ENCODE results near the gene ZNF286A. TPM values are rescaled to one million over a fixed set of nuclear protein-coding genes. Genes with fewer than 3 reads are reported as not detected.
"Not testable (repeated sequence)": the region's sequence is repeated elsewhere in the genome, so short reads cannot be mapped to it uniquely, and the experiment has no call there.

Gene ZNF286A
- polyA plus RNA-seq, 1 donor from 2014 or later: 98.1 TPM

DNA sequence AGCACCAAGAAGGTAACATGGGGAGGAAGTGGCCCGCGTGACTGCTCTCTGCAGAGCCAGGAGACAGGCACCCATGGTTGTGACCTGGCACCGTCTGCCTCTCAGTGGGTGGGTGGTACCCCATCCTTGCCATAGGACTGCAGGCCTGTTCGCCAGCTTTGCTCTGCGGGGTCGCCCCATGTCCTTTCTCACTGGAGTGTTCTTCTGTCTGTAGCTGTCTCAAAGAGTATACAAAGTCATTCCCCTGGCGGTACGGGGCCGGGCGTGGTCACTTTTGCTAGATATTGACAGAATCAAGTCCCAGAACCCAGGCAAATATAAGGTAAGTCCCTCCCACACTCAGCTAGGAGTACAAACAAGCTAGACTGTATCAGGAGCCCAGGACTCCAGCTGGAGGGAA, 38.5 kb downstream of the ZNF286A start:
- Histone ChIP-seq H2AFZ (ENCODE audit: low read depth, low read length) (no peak overlapping the region), H3K9me3 (ENCODE audit: low read length) (no peaks in the 10 kb centered on the region), H3K79me2 (replicated peaks; ENCODE audit: insufficient read depth, low read length) (no peaks in the 10 kb centered on the region), H3F3A (ENCODE audit: insufficient read depth, low read length, poor library complexity, severe bottlenecking) (no peaks in the 10 kb centered on the region), H3K9ac (ENCODE audit: low read length) (no peak overlapping the region), H3K27ac (ENCODE audit: low read length) (no peak overlapping the region), H3K9me2 (ENCODE audit: insufficient read depth, low read length) (no peaks in the 10 kb centered on the region), H3K36me3 (ENCODE audit: insufficient read depth, low read length) (no peaks in the 10 kb centered on the region), H4K20me1 (ENCODE audit: insufficient read depth) (no peaks in the 10 kb centered on the region), H3K4me2 (ENCODE audit: low read length) (no peak overlapping the region), H3K4me3 (ENCODE audit: low read length) (no peak overlapping the region), H3K27me3 (ENCODE audit: insufficient read depth, low read depth, low read length) (no peaks in the 10 kb centered on the region)
- TF ChIP-seq, protein P1, sequence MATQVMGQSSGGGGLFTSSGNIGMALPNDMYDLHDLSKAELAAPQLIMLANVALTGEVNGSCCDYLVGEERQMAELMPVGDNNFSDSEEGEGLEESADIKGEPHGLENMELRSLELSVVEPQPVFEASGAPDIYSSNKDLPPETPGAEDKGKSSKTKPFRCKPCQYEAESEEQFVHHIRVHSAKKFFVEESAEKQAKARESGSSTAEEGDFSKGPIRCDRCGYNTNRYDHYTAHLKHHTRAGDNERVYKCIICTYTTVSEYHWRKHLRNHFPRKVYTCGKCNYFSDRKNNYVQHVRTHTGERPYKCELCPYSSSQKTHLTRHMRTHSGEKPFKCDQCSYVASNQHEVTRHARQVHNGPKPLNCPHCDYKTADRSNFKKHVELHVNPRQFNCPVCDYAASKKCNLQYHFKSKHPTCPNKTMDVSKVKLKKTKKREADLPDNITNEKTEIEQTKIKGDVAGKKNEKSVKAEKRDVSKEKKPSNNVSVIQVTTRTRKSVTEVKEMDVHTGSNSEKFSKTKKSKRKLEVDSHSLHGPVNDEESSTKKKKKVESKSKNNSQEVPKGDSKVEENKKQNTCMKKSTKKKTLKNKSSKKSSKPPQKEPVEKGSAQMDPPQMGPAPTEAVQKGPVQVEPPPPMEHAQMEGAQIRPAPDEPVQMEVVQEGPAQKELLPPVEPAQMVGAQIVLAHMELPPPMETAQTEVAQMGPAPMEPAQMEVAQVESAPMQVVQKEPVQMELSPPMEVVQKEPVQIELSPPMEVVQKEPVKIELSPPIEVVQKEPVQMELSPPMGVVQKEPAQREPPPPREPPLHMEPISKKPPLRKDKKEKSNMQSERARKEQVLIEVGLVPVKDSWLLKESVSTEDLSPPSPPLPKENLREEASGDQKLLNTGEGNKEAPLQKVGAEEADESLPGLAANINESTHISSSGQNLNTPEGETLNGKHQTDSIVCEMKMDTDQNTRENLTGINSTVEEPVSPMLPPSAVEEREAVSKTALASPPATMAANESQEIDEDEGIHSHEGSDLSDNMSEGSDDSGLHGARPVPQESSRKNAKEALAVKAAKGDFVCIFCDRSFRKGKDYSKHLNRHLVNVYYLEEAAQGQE (IDR thresholded peaks at IDR 0.05; ENCODE audit: borderline replicate concordance): no peak
- TF ChIP-seq RAD21 (conservative IDR thresholded peaks at IDR 0.05) (no peak), MXI1 (conservative IDR thresholded peaks at IDR 0.05; ENCODE audit: poor library complexity, severe bottlenecking) (no peak), EP300 (conservative IDR thresholded peaks at IDR 0.05; ENCODE audit: poor library complexity, severe bottlenecking) (no peak), POLR2AphosphoS5 (IDR thresholded peaks at IDR 0.05) (no peak), TAF1 (IDR thresholded peaks at IDR 0.05; ENCODE audit: low read depth) (no peak), EZH2 (IDR thresholded peaks at IDR 0.05; ENCODE audit: borderline replicate concordance, insufficient read depth, low read length, poor library complexity, severe bottlenecking) (no peak), SMC3 (conservative IDR thresholded peaks at IDR 0.05; ENCODE audit: poor library complexity) (no peak)
- TF ChIP-seq, protein P2, sequence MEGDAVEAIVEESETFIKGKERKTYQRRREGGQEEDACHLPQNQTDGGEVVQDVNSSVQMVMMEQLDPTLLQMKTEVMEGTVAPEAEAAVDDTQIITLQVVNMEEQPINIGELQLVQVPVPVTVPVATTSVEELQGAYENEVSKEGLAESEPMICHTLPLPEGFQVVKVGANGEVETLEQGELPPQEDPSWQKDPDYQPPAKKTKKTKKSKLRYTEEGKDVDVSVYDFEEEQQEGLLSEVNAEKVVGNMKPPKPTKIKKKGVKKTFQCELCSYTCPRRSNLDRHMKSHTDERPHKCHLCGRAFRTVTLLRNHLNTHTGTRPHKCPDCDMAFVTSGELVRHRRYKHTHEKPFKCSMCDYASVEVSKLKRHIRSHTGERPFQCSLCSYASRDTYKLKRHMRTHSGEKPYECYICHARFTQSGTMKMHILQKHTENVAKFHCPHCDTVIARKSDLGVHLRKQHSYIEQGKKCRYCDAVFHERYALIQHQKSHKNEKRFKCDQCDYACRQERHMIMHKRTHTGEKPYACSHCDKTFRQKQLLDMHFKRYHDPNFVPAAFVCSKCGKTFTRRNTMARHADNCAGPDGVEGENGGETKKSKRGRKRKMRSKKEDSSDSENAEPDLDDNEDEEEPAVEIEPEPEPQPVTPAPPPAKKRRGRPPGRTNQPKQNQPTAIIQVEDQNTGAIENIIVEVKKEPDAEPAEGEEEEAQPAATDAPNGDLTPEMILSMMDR (IDR thresholded peaks at IDR 0.05; ENCODE audit: poor library complexity, severe bottlenecking): no peak

DNA sequence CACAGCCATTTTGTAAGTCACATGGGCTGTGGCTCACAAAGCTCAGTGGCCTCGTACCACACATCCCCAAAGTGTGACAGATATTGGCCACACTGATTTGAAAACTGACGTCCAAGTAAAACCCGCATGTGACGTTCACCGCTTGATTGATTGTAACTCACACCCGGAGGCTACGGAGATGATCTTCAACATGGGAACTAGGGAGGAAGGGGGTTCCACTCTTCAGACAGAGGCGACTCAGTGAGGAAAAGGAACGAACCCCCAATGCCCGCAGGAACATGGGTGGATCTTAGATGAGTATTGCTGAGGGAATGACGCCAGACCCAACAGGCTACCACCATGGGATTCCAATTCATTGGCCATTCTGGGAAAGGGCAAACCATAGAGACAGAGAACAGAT, 39.7 kb downstream of the ZNF286A start:
- H3F3A ChIP-seq (ENCODE audit: insufficient read depth, low read length, poor library complexity, severe bottlenecking); H3K4me3 ChIP-seq (ENCODE audit: low read length); H4K20me1 ChIP-seq (ENCODE audit: insufficient read depth); H3K9me2 ChIP-seq (ENCODE audit: insufficient read depth, low read length); H3K79me2 ChIP-seq (replicated peaks; ENCODE audit: insufficient read depth, low read length); H3K9me3 ChIP-seq (ENCODE audit: low read length); H3K4me2 ChIP-seq (ENCODE audit: low read length); H3K36me3 ChIP-seq (ENCODE audit: insufficient read depth, low read length); H3K27me3 ChIP-seq (ENCODE audit: insufficient read depth, low read depth, low read length); H3K9ac ChIP-seq (ENCODE audit: low read length); H2AFZ ChIP-seq (ENCODE audit: low read depth, low read length); H3K27ac ChIP-seq (ENCODE audit: low read length): not testable (repeated sequence)

DNA sequence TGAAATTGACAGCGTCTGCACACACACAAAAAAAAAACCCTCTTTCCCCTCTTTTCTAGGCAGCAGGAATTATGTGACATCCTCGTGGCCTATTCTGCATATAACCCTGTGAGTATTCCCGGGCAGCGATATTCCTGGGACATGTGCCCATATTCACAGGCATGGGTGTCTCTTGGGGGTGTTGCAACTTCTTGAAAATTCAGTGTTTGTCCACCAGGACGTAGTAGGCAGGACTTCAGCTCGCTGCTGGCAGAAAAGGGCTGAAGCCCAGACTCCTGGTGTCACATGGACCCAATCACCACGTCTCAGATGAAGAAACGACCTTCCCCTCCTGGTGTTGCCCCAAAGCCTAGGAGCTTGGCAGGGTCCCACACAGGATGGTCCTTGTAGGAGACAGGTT, 40.5 kb downstream of the ZNF286A start:
- H3K79me2 ChIP-seq (replicated peaks; ENCODE audit: insufficient read depth, low read length); H3K27ac ChIP-seq (ENCODE audit: low read length); H3K9me2 ChIP-seq (ENCODE audit: insufficient read depth, low read length); H3K9ac ChIP-seq (ENCODE audit: low read length); H3F3A ChIP-seq (ENCODE audit: insufficient read depth, low read length, poor library complexity, severe bottlenecking); H4K20me1 ChIP-seq (ENCODE audit: insufficient read depth); H3K4me3 ChIP-seq (ENCODE audit: low read length); H3K27me3 ChIP-seq (ENCODE audit: insufficient read depth, low read depth, low read length); H2AFZ ChIP-seq (ENCODE audit: low read depth, low read length); H3K4me2 ChIP-seq (ENCODE audit: low read length); H3K9me3 ChIP-seq (ENCODE audit: low read length); H3K36me3 ChIP-seq (ENCODE audit: insufficient read depth, low read length): not testable (repeated sequence)
